GM18507 (cell line): ENCODE data around the gene GTF2H2.
"Not testable (repeated sequence)": the region's sequence is repeated elsewhere in the genome, so short reads cannot be mapped to it uniquely, and the experiment has no call there.

Source experiments
- DNase-seq: peaks from one replicate; pipeline ENCODE4 v3.0.0; 2011; ENCODE audit warnings: low read depth; ENCODE audit not compliant: insufficient read length; ENCODE audit errors: extremely low spot score
- FAIRE-seq: peaks from 2 replicates; lab custom pipeline; 2011; peaks lifted over from hg19 to GRCh38; lab: Jason Lieb, UNC

GTF2H2 gene

GRCh38 chr5:71067262-71067928 is at the start of gene GTF2H2:
TSS of gene GTF2H2 (minus strand) at chr5:71067676. CDS start at chr5:71062763, 4,913 bp downstream.
- DNase-seq, FAIRE-seq: not testable (repeated sequence)

- not testable (repeated sequence) for DNase-seq, FAIRE-seq
Measured at GRCh38 chr5:71109730-71110275, 42.3 kb upstream of the GTF2H2 start.

GRCh38 chr5:71099996-71100395 is 32.5 kb upstream of the GTF2H2 start:
- not testable (repeated sequence) for DNase-seq, FAIRE-seq

- FAIRE-seq, DNase-seq: not testable (repeated sequence)
Measured at GRCh38 chr5:71097930-71098203, 30.4 kb upstream of the GTF2H2 start.

GRCh38 chr5:71097173-71097929 is 29.9 kb upstream of the GTF2H2 start:
- not testable (repeated sequence) for FAIRE-seq, DNase-seq

GRCh38 chr5:71089773-71090172 is 22.3 kb upstream of the GTF2H2 start:
- not testable (repeated sequence) for DNase-seq, FAIRE-seq

GRCh38 chr5:71088754-71089153 is 21.3 kb upstream of the GTF2H2 start:
- not testable (repeated sequence) for DNase-seq, FAIRE-seq

GRCh38 chr5:71086145-71086544 is 18.7 kb upstream of the GTF2H2 start:
- FAIRE-seq, result not testable (repeated sequence)

GRCh38 chr5:71084280-71085063 is 17.0 kb upstream of the GTF2H2 start:
- not testable (repeated sequence) for DNase-seq, FAIRE-seq

More at GRCh38 chr5:71086145-71086544, 18.7 kb upstream of the GTF2H2 start:
- DNase-seq, result not testable (repeated sequence)

GRCh38 chr5:71082898-71083297 is 15.4 kb upstream of the GTF2H2 start:
- not testable (repeated sequence) for DNase-seq
- peak; percentile 26 for FAIRE-seq

- DNase-seq, FAIRE-seq: not testable (repeated sequence)
Measured at GRCh38 chr5:71082340-71082739, 14.9 kb upstream of the GTF2H2 start.

GRCh38 chr5:71061322-71061721 is 6.2 kb downstream of the GTF2H2 start:
- not testable (repeated sequence) for FAIRE-seq, DNase-seq

GRCh38 chr5:71059426-71059825 is 8.1 kb downstream of the GTF2H2 start:
- not testable (repeated sequence) for DNase-seq, FAIRE-seq

GRCh38 chr5:71044808-71045207 is 22.7 kb downstream of the GTF2H2 start:
- DNase-seq, FAIRE-seq: not testable (repeated sequence)

- FAIRE-seq, DNase-seq: not testable (repeated sequence)
Measured at GRCh38 chr5:71044128-71044527, 23.3 kb downstream of the GTF2H2 start.

- not testable (repeated sequence) for DNase-seq, FAIRE-seq
Measured at GRCh38 chr5:71031046-71031776, 36.3 kb downstream of the GTF2H2 start.

- FAIRE-seq, result not testable (repeated sequence)
Measured at GRCh38 chr5:71025289-71025953, 42.1 kb downstream of the GTF2H2 start, which contains the start of gene NAIP. TSS of gene NAIP (minus strand) at chr5:71025339. CDS start at chr5:71012915, 12,424 bp downstream.

GRCh38 chr5:71020643-71021042 is 46.8 kb downstream of the GTF2H2 start:
- FAIRE-seq, DNase-seq: not testable (repeated sequence)

More at GRCh38 chr5:71025289-71025953, 42.1 kb downstream of the GTF2H2 start, which contains the start of gene NAIP:
- DNase-seq, result not testable (repeated sequence)
